ENCODE results near the gene WDR6.

WDR6 gene

DNA sequence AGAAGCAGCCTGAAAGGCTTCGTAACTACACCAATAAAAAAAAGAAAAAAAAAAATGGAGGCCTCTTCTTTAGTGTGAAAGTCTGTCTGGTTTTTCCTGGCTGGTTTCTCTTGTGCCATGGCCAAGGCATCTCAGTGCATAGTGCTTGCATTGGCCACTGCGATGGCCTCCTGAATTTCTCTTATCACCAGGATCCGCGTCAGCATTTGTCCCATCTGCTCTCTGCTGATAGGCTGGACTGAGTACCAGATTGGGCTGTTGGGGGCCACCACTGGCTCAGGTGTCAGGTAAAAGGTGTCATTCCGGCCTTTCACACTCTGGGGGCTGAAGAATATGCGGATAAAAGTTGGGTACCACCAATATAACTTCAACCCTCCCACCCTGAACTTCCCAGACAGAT is 23.1 kb downstream of the WDR6 start:
- DNase-seq (ENCODE audit: low read depth): no peak
- TF ChIP-seq, protein P1, sequence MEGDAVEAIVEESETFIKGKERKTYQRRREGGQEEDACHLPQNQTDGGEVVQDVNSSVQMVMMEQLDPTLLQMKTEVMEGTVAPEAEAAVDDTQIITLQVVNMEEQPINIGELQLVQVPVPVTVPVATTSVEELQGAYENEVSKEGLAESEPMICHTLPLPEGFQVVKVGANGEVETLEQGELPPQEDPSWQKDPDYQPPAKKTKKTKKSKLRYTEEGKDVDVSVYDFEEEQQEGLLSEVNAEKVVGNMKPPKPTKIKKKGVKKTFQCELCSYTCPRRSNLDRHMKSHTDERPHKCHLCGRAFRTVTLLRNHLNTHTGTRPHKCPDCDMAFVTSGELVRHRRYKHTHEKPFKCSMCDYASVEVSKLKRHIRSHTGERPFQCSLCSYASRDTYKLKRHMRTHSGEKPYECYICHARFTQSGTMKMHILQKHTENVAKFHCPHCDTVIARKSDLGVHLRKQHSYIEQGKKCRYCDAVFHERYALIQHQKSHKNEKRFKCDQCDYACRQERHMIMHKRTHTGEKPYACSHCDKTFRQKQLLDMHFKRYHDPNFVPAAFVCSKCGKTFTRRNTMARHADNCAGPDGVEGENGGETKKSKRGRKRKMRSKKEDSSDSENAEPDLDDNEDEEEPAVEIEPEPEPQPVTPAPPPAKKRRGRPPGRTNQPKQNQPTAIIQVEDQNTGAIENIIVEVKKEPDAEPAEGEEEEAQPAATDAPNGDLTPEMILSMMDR (IDR thresholded peaks at IDR 0.05; ENCODE audit: insufficient read depth, low read depth, low read length, missing control alignments): no peak
- H3K4me3 ChIP-seq (ENCODE audit: low read length): no peak overlapping the region

DNA sequence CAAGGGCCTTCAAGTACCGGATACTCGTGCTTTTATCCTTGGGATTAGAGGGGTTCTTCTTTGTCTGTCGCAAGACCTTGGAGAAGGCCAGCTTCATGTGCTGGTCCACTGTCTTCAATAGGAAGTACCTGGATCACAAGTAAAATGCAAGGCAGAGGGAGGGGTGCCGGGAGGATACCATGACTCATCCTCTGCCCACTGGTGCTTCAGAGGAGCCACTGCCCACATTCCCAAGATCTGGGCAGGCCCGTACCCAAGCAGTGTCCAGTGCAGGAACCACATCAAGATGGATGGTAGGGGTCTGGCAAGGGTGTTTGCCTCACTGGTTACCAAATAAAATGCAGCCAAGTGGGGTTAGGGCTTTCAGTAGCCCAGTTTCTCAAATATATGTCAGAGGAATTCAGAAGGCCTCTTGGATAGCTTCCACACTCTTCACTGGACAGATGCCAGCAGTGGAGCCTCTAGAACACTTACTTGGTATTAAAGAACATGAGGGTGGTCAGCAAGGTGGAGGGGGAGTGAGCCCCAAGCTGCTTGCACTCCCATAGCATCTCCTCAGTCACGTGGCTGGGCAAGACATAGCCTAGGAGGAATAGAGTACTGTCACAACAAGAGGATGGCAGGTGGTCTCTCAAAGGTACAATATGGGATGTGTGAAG is 25.6 kb downstream of the WDR6 start:
- no peak overlapping the region for H3K4me3 ChIP-seq (ENCODE audit: low read length)
- no peak for DNase-seq (ENCODE audit: low read depth)
- TF ChIP-seq, protein P1 (IDR thresholded peaks at IDR 0.05; ENCODE audit: insufficient read depth, low read depth, low read length, missing control alignments): no peak

DNA sequence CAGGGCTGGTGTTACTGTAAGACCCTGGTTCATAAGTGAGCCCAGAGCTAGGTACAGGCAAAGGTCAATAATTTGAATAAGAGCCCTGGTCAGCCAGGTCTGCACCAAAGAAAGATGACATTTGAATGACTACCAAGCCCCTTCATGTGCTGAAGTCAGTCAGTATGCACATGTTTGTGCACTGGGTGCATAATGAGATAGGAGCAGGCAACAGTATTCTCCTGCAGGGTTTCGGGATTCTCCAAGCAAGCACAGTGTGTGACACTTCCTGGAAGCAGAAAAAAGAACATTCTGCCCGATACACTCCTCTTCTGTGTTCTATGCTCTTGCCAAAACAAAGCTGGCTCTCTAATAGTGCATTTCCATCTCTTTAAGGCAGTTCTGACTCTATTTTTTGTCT is 27.5 kb downstream of the WDR6 start:
- H3K4me3 ChIP-seq (ENCODE audit: low read length): no peak overlapping the region
- TF ChIP-seq, protein P1 (IDR thresholded peaks at IDR 0.05; ENCODE audit: insufficient read depth, low read depth, low read length, missing control alignments): no peak
- no peak for DNase-seq (ENCODE audit: low read depth)

DNA sequence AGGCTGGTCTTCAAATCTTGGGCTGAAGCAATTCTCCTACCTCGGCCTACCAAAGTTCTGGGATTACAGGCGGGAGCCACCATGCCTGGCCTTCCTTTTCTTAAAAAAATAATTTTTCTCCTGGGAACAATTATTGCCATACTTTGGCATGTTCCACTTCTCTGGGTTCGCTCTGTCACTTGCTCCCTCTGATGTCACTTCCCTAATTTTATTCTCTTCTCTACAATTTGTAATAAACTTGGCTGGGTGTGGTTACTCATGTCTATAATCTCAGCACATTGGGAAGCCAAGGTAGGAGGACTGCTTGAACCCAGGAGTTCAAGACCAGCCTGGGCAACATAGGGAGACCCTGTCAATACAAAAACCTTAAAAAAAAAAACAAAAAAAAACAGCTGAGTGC is 28.1 kb downstream of the WDR6 start:
- no peak for DNase-seq (ENCODE audit: low read depth)
- TF ChIP-seq, protein P1 (IDR thresholded peaks at IDR 0.05; ENCODE audit: insufficient read depth, low read depth, low read length, missing control alignments): no peak
- H3K4me3 ChIP-seq (ENCODE audit: low read length): no peak overlapping the region

DNA sequence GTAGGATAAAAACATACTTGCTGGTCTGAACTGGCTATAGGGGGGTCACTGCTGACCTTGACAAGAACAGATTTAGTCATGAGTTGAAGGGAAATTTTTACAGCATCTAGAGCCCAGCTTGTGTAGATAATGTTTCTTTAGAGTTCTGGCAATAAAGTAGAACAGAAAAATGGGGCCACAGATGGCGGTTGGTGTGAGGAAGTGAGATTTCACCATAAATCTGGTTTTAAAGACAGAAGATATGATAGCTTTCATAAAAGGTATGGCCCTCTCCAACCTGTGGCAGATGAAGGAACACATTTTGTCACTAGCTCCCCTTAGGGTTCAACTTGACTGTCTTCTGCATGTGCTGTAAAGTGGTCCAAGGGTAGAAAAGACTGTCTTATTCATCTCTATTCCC is 46.4 kb downstream of the WDR6 start:
- H3K4me3 ChIP-seq (ENCODE audit: low read length): no peak overlapping the region
- TF ChIP-seq, protein P1 (IDR thresholded peaks at IDR 0.05; ENCODE audit: insufficient read depth, low read depth, low read length, missing control alignments): no peak
- DNase-seq (ENCODE audit: low read depth): no peak

DNA sequence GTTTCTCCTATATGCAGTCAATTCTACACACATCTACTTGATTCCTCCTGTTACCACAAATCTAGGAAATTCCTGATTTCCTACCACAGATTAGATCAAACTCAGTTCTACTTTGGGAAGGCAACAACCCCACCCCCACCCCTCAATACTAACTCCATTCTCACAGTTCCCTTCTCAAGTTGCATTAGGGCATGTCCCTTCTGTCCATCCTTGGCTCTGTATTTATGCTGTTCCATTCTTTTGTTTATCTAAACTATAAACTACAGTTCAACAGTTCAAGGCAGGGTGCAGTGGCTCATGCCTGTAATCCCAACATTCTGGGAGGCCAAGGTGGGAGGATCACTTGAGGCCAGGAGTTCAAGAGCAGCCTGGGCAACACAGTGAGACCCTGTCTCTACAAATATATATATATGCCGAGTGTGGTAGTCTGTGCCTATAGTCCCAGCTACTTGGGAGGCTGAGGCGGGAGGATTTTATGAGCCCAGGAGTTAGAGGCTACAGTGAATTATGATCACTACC is 47.2 kb downstream of the WDR6 start:
- no peak overlapping the region for H3K4me3 ChIP-seq (ENCODE audit: low read length)
- TF ChIP-seq, protein P1 (IDR thresholded peaks at IDR 0.05; ENCODE audit: insufficient read depth, low read depth, low read length, missing control alignments): no peak
- no peak for DNase-seq (ENCODE audit: low read depth)

DNA sequence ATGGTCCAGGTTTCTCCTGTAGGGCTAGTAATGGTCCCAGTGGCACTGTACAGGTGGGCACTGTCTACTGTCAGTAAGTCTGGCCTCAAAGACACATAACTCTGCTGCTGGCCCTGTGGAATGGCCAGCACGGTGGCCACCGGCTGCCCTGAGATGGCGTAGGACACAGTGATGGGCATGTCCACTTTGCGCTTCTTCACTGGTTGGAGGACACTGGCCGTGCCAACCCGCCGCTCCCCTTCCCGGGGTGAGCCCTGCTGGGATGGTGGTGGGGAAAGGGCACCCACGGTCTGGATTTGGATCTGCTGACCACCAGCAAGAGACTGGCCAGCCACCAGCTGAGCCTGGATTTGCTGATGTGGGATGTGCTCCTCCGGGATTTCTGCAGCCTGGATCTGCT is 50.1 kb downstream of the WDR6 start:
- TF ChIP-seq, protein P1 (IDR thresholded peaks at IDR 0.05; ENCODE audit: insufficient read depth, low read depth, low read length, missing control alignments): no peak
- H3K4me3 ChIP-seq (ENCODE audit: low read length): no peak overlapping the region
- no peak for DNase-seq (ENCODE audit: low read depth)

Measured in epithelial cell of esophagus (primary cell).